NB4 (cell line): ENCODE data around the gene SIRPB2.

Experiments
- CTCF ChIP-seq: IDR thresholded peaks from one replicate; pipeline ENCODE4 v1.5.1; 2012; ENCODE audit warnings: low read depth, low read length
- POLR2A ChIP-seq: IDR thresholded peaks from 2 replicates; pipeline ENCODE4 v1.6.1; 2011; ENCODE audit warnings: mild to moderate bottlenecking; ENCODE audit not compliant: insufficient read length; ENCODE audit errors: extremely low read depth

- TF ChIP-seq CTCF, result no peak
- no peak for TF ChIP-seq POLR2A
Measured at GRCh38 chr20:1499528-1500420, 8.6 kb upstream of the SIRPB2 start.
